ENCODE results near the gene MLN.

DNA sequence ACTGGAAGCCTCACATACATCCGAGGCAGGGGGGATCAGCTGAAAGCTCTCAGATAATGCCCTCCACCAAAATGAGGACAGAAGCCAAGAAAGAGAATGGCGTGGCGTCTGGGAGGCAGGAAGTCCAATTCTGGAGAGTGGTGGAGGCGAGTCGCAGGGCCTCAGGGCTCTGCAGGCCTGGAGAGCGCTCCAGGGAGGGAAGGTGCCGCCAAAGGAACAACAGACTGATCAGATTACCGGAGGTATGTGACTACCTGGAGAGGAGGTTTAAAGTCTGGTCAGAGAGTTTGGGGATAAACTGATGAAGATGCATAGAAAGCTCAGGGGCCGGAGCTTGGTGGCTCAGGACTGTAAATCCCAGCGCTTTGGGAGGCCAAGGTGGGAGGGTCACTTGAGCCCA is 45.9 kb downstream of the MLN start:
- TF ChIP-seq, protein P1, sequence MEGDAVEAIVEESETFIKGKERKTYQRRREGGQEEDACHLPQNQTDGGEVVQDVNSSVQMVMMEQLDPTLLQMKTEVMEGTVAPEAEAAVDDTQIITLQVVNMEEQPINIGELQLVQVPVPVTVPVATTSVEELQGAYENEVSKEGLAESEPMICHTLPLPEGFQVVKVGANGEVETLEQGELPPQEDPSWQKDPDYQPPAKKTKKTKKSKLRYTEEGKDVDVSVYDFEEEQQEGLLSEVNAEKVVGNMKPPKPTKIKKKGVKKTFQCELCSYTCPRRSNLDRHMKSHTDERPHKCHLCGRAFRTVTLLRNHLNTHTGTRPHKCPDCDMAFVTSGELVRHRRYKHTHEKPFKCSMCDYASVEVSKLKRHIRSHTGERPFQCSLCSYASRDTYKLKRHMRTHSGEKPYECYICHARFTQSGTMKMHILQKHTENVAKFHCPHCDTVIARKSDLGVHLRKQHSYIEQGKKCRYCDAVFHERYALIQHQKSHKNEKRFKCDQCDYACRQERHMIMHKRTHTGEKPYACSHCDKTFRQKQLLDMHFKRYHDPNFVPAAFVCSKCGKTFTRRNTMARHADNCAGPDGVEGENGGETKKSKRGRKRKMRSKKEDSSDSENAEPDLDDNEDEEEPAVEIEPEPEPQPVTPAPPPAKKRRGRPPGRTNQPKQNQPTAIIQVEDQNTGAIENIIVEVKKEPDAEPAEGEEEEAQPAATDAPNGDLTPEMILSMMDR (IDR thresholded peaks at IDR 0.05; ENCODE audit: borderline replicate concordance, extremely low read depth, low read length, poor library complexity, severe bottlenecking), result no peak
- no peak for TF ChIP-seq EZH2 (IDR thresholded peaks at IDR 0.05; ENCODE audit: borderline replicate concordance, low read depth, low read length, severe bottlenecking)

Measured in DND-41 (cell line).